ENCODE measurements around the gene DNAH17. TPM values are rescaled to one million over a fixed set of nuclear protein-coding genes. Genes with fewer than 3 reads are reported as not detected.

DNAH17 gene
- polyA plus RNA-seq, 5 donors = 2.1 to 5.1 (median 4.3) TPM

Other genes with a start within 250 kb of the DNAH17 start
- gene SOCS3, start 217.3 kb downstream of the DNAH17 start, polyA plus RNA-seq (ENCODE audit: insufficient read depth in 1 of 5, insufficient read length in 5 of 5, low replicate concordance in 1 of 5) = 10 to 100 TPM in 4 of 5 donors, 1 to 10 TPM in 1; 7.5 to 49.2 (median 26.1) TPM
- 10 to 100 TPM; 39.4 to 58.8 (median 54.8) TPM for gene PGS1, start 198.7 kb downstream of the DNAH17 start, polyA plus RNA-seq (ENCODE audit: insufficient read depth in 1 of 5, insufficient read length in 5 of 5, low replicate concordance in 1 of 5)
- 10 to 100 TPM; 36.4 to 45.8 (median 38.8) TPM for gene CYTH1, start 204.9 kb upstream of the DNAH17 start, polyA plus RNA-seq (ENCODE audit: insufficient read depth in 1 of 5, insufficient read length in 5 of 5, low replicate concordance in 1 of 5)